CD14-positive monocyte (primary cell): ENCODE measurements around the gene NKPD1. TPM values are rescaled to one million over a fixed set of nuclear protein-coding genes. Genes with fewer than 3 reads are reported as not detected.

Source experiments
- DNase-seq, 3 donors: peaks; one replicate each; pipeline ENCODE4 v3.0.0-alpha.2; 2011 to 2022
- H2AFZ ChIP-seq: 2 replicates; pipeline ENCODE4 v1.6.0; 2012; ENCODE audit warnings: mild to moderate bottlenecking, low read depth, low read length, inconsistent platforms; ENCODE audit not compliant: insufficient read depth, poor library complexity, severe bottlenecking
- H3K27ac ChIP-seq, 2 donors: 1 replicate in 1 of 2; 2 replicates in 1 of 2; pipeline ENCODE4 v1.5.1; 2012 to 2013; ENCODE audit warnings: low read length in 2 of 2, control low read depth in 1 of 2, inconsistent platforms in 1 of 2, low read depth in 1 of 2, mild to moderate bottlenecking in 1 of 2
- H3K27me3 ChIP-seq, 2 donors: one replicate each; pipeline versions ENCODE4 v1.6.0 to v1.6.1; 2011 to 2013; ENCODE audit warnings: low read length in 2 of 2; ENCODE audit not compliant: control insufficient read depth in 2 of 2, insufficient read depth in 2 of 2
- H3K36me3 ChIP-seq, 2 donors: replicated peaks in 1 of 2; 1 replicate in 1 of 2; 2 replicates in 1 of 2; pipeline versions ENCODE4 v1.5.1 to v1.6.1; 2012 to 2013; ENCODE audit warnings: low read length in 2 of 2, control low read depth in 1 of 2, inconsistent platforms in 1 of 2, mild to moderate bottlenecking in 1 of 2; ENCODE audit not compliant: insufficient read depth in 2 of 2, control insufficient read depth in 1 of 2
- H3K4me1 ChIP-seq, 2 donors: 1 replicate in 1 of 2; 2 replicates in 1 of 2; pipeline versions ENCODE4 v1.5.1 to v1.6.1; 2012 to 2013; ENCODE audit warnings: low read length in 2 of 2, control low read depth in 1 of 2, inconsistent platforms in 1 of 2, mild to moderate bottlenecking in 1 of 2, moderate library complexity in 1 of 2; ENCODE audit not compliant: insufficient read depth in 2 of 2, control insufficient read depth in 1 of 2
- H3K4me2 ChIP-seq: replicated peaks from 2 replicates; pipeline ENCODE3; 2012; ENCODE audit warnings: low read length, moderate library complexity, mild to moderate bottlenecking; ENCODE audit not compliant: poor library complexity, severe bottlenecking; ENCODE audit errors: extremely low read depth
- H3K4me3 ChIP-seq, 3 experiments: fragments of 200-600 bp in 1 of 3; sonication (generic) in 1 of 3; replicated peaks in 1 of 3; 1 replicate in 2 of 3; 2 replicates in 1 of 3; pipeline ENCODE4 v1.5.1; 2011 to 2013; ENCODE audit warnings: low read length in 3 of 3, mild to moderate bottlenecking in 3 of 3, control low read depth in 2 of 3, low read depth in 2 of 3, inconsistent platforms in 1 of 3, moderate library complexity in 1 of 3
- H3K79me2 ChIP-seq: 2 replicates; pipeline ENCODE4 v1.6.0; 2012; ENCODE audit warnings: mild to moderate bottlenecking, control low read depth, inconsistent platforms, low read length, moderate library complexity; ENCODE audit not compliant: insufficient read depth
- H3K9ac ChIP-seq: 2 replicates; pipeline ENCODE4 v1.6.0; 2017; ENCODE audit warnings: low read length, mild to moderate bottlenecking; ENCODE audit not compliant: insufficient read depth, poor library complexity, severe bottlenecking
- H3K9me3 ChIP-seq, 2 donors: replicated peaks in 1 of 2; 1 replicate in 1 of 2; 2 replicates in 1 of 2; pipeline versions ENCODE4 v1.5.1 to v1.6.1; 2012 to 2013; ENCODE audit warnings: low read length in 2 of 2, control low read depth in 1 of 2; ENCODE audit not compliant: control insufficient read depth in 1 of 2, insufficient read depth in 1 of 2
- H4K20me1 ChIP-seq: 2 replicates; pipeline ENCODE4 v1.6.0; 2012; ENCODE audit warnings: mild to moderate bottlenecking, low read length, control low read depth, moderate library complexity; ENCODE audit not compliant: insufficient read depth
- H3K27ac Mint-ChIP-seq, 7 donors: one replicate each; pipeline ENCODE4 v1.8.0; 2020; ENCODE audit warnings: mild to moderate bottlenecking in 7 of 7, mixed read lengths in 7 of 7, moderate library complexity in 6 of 7, inconsistent platforms in 2 of 7
- H3K27me3 Mint-ChIP-seq, 3 donors: one replicate each; pipeline ENCODE4 v1.8.0; 2021 to 2022; ENCODE audit warnings: low read depth in 3 of 3, mild to moderate bottlenecking in 3 of 3, mixed read lengths in 3 of 3, moderate library complexity in 3 of 3, inconsistent platforms in 1 of 3
- H3K36me3 Mint-ChIP-seq, 2 donors: one replicate each; pipeline ENCODE4 v1.8.0; 2020; ENCODE audit warnings: mixed read lengths in 2 of 2, inconsistent platforms in 1 of 2, mild to moderate bottlenecking in 1 of 2
- H3K4me1 Mint-ChIP-seq: one replicate; pipeline ENCODE4 v1.8.0; 2020; ENCODE audit warnings: mild to moderate bottlenecking, mixed read lengths
- H3K4me3 Mint-ChIP-seq, 2 donors: one replicate each; pipeline ENCODE4 v1.8.0; 2020; ENCODE audit warnings: mild to moderate bottlenecking in 2 of 2, mixed read lengths in 2 of 2, moderate library complexity in 1 of 2
- H3K9me3 Mint-ChIP-seq, 7 donors: one replicate each; pipeline ENCODE4 v1.8.0; 2020 to 2022; ENCODE audit warnings: mixed read lengths in 7 of 7, mild to moderate bottlenecking in 6 of 7, moderate library complexity in 6 of 7, inconsistent platforms in 2 of 7
- WGBS: methylation state at CpG from one replicate; pipeline ENCODE4 v1.1.5; 2013; ENCODE audit warnings: missing lambda C conversion rate; ENCODE audit not compliant: insufficient coverage; 5-methylcytosine and 5-hydroxymethylcytosine counted together
- intact Hi-C, 2 donors: fragments of 100-400 bp; cut with micrococcal nuclease; formaldehyde crosslinking; loops; one replicate each; pipeline versions ENCODE4 v1.15.0 to v1.15.1; 2023
- polyA plus RNA-seq, 3 donors: library from polyadenylated mRNA; depleted of rRNA in 1 of 3; unstranded in 2 of 3; stranded (reverse) in 1 of 3; fragments of 300-500 nt in 2 of 3; fragments of >200 nt in 1 of 3; fragmentation: Illumina TruSeq in 2 of 3; gene quantifications; 1 replicate in 2 of 3; 2 replicates in 1 of 3; pipeline ENCODE4 v1.2.3, GENCODE V29; 2012 to 2021
- TF ChIP-seq, protein P1 (sequence below): fragments of 200-600 bp; IDR thresholded peaks from one replicate; pipeline ENCODE4 v1.8.0; 2022; ENCODE audit warnings: antibody characterized with exemption, mild to moderate bottlenecking

NKPD1 gene
- polyA plus RNA-seq, 3 donors, result 0.11 TPM; not detected in 2

DNA sequence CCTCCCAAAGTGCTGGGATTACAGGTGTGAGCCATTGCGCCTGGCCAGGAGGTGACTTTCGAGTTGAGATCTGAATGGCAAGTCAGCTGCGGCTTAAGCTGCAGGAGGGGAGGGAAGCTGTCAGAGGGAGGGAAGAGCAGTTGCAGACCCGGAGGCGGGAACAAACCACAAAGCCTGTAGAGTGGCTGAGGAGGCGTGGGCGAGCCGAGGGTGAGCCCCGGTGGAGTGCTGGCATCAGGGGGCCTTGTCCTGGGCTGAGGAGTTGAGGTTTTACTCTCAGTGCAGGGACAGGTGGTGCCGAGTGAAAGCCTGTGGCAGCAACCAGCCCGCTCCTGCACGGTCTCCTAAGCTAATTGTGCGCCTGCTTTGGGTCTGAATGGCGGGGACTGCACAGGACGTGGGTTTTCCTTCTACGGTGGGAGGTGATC lies 43.6 kb downstream of the NKPD1 start:
- H3K79me2 ChIP-seq, result peaks cover 60% of the 10 kb centered on the region
- no peak overlapping the region for H2AFZ ChIP-seq
- H3K27me3 ChIP-seq, result no peaks in the 10 kb centered on the region
- WGBS, result 7% methylated on average over 15 of the region's 16 CpGs
- no peak overlapping the region for H3K27ac ChIP-seq
- peaks cover 87% of the 10 kb centered on the region for H4K20me1 ChIP-seq
- H3K4me1 ChIP-seq, result peaks cover 20 to 30% of the 10 kb centered on the region in 2 donors
- Mint-ChIP-seq H3K9me3 (no peaks in the 10 kb centered on the region), H3K27ac (peak overlapping the region in 4 of 7 donors; percentile 10 to 41 (median 30)), H3K36me3 (peaks cover 4 to 11% of the 10 kb centered on the region in 2 donors), H3K27me3 (peaks cover 6 to 11% (median 7%) of the 10 kb centered on the region in 3 donors), H3K4me3 (no peak overlapping the region), H3K4me1 (peaks cover 44% of the 10 kb centered on the region)
- peak overlapping the region; percentile 5 for H3K4me2 ChIP-seq
- peak in 1 of 3 donors; percentile 9 for DNase-seq
- H3K36me3 ChIP-seq, result no peaks in the 10 kb centered on the region
- no peaks in the 10 kb centered on the region for H3K9me3 ChIP-seq
- peak overlapping the region; percentile 8 for H3K9ac ChIP-seq
- TF ChIP-seq, protein P1, sequence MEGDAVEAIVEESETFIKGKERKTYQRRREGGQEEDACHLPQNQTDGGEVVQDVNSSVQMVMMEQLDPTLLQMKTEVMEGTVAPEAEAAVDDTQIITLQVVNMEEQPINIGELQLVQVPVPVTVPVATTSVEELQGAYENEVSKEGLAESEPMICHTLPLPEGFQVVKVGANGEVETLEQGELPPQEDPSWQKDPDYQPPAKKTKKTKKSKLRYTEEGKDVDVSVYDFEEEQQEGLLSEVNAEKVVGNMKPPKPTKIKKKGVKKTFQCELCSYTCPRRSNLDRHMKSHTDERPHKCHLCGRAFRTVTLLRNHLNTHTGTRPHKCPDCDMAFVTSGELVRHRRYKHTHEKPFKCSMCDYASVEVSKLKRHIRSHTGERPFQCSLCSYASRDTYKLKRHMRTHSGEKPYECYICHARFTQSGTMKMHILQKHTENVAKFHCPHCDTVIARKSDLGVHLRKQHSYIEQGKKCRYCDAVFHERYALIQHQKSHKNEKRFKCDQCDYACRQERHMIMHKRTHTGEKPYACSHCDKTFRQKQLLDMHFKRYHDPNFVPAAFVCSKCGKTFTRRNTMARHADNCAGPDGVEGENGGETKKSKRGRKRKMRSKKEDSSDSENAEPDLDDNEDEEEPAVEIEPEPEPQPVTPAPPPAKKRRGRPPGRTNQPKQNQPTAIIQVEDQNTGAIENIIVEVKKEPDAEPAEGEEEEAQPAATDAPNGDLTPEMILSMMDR, result no peak
- H3K4me3 ChIP-seq, result no peak overlapping the region
- intact Hi-C loops, result no loop called here

DNA sequence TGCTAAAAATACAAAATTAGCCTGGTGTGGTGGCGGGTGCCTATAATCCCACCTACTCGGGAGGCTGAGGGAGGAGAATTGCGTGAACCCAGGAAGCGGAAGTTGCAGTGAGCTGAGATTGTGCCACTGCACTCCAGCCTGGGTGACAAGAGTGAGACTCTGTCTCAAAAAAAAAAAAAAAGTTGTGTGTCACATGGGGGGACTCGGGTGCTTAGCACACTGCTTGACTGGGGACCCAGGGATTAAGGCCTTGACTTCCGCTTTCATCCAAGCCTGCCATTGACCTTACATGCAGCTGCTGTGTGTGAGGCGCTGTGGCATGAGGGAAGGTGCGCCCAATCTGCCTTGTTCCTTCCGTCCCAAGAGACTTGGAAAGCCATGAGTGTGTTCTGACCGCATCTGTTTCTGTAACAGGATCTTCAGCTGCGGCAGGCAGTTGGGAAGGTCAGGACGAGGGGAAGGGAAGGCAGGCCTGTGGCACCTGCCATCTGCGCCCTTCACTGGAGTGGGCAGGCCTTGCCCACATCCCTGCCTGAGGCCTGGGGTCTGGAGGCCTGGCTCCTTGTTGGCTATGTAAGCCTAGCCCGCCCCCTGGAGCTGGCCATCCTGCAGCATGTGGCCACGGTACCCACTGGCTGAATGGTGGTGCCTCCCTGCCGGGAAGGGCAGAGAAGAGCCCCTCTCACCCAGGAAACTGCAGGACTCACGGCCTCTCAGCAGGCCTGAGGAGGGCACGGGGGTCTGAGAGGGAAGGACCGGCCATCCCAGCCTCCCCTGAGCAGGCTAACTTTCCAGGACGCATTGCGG lies 44.8 kb downstream of the NKPD1 start:
- Mint-ChIP-seq H3K4me1 (peaks cover 44% of the 10 kb centered on the region), H3K27me3 (peaks cover 6 to 8% (median 7%) of the 10 kb centered on the region in 3 donors), H3K36me3 (peaks cover 4 to 11% of the 10 kb centered on the region in 2 donors), H3K9me3 (peaks cover 0 to 3% (median 0%) of the 10 kb centered on the region in 7 donors), H3K4me3 (no peak overlapping the region), H3K27ac (peak overlapping the region; percentile 14 to 91 (median 69))
- no peaks in the 10 kb centered on the region for H3K36me3 ChIP-seq
- peaks cover 77% of the 10 kb centered on the region for H4K20me1 ChIP-seq
- WGBS, result 42% methylated on average over 16 of the region's 21 CpGs
- peak overlapping the region; percentile 56 for H3K9ac ChIP-seq
- peak overlapping the region; percentile 43 for H3K4me2 ChIP-seq
- DNase-seq, result peak; percentile 63 to 80 (median 77)
- intact Hi-C loops, result no loop called here
- H3K27ac ChIP-seq, result peak overlapping the region; percentile 68 to 81
- H3K4me1 ChIP-seq, result peaks cover 21 to 30% of the 10 kb centered on the region in 2 donors
- H3K4me3 ChIP-seq, result peak overlapping the region in 1 of 3 experiments; percentile 38
- H2AFZ ChIP-seq, result peak overlapping the region; percentile 63
- H3K9me3 ChIP-seq, result no peaks in the 10 kb centered on the region
- TF ChIP-seq, protein P1, result no peak
- H3K27me3 ChIP-seq, result no peaks in the 10 kb centered on the region
- peaks cover 53% of the 10 kb centered on the region for H3K79me2 ChIP-seq
